Aorta (tissue), 5 donors: ENCODE results near the gene MXRA8. TPM values are rescaled to one million over a fixed set of nuclear protein-coding genes. Genes with fewer than 3 reads are reported as not detected.
A peak's percentile ranks its signal among the peaks of the same experiment; 100 is the strongest.

Source experiments
- ATAC-seq: fragments of 200-7000 bp; cut with Tn5 transposase; one replicate; pipeline ENCODE4 v1.9.1; 2022; ENCODE audit warnings: moderate library complexity; ENCODE audit not compliant: low FRiP score
- DNase-seq, 2 donors: peaks; one replicate each; pipeline ENCODE4 v3.0.0-alpha.2; 2020
- H3K27ac ChIP-seq, 2 donors: one replicate each; pipeline ENCODE4 v1.5.1; 2013; ENCODE audit warnings: low read length in 2 of 2, mild to moderate bottlenecking in 2 of 2, moderate library complexity in 2 of 2, control low read depth in 1 of 2, inconsistent platforms in 1 of 2, low read depth in 1 of 2
- H3K27me3 ChIP-seq, 2 donors: one replicate each; pipeline ENCODE4 v1.6.1; 2013; ENCODE audit warnings: control low read depth in 1 of 2, low read length in 1 of 2, mild to moderate bottlenecking in 1 of 2, moderate library complexity in 1 of 2; ENCODE audit not compliant: insufficient read depth in 2 of 2, control insufficient read depth in 1 of 2
- H3K36me3 ChIP-seq, 2 donors: one replicate each; pipeline ENCODE4 v1.6.1; 2013; ENCODE audit warnings: control low read depth in 1 of 2, low read length in 1 of 2, mild to moderate bottlenecking in 1 of 2; ENCODE audit not compliant: insufficient read depth in 2 of 2, control insufficient read depth in 1 of 2
- H3K4me1 ChIP-seq, 2 donors: one replicate each; pipeline ENCODE4 v1.6.1; 2013; ENCODE audit warnings: low read length in 2 of 2, control low read depth in 1 of 2, mild to moderate bottlenecking in 1 of 2, moderate library complexity in 1 of 2; ENCODE audit not compliant: insufficient read depth in 2 of 2, control insufficient read depth in 1 of 2
- H3K4me3 ChIP-seq, 2 donors: one replicate each; pipeline ENCODE4 v1.5.1; 2013; ENCODE audit warnings: low read length in 2 of 2, control low read depth in 1 of 2, mild to moderate bottlenecking in 1 of 2
- H3K9me3 ChIP-seq: one replicate; pipeline ENCODE4 v1.6.1; 2013; ENCODE audit warnings: mild to moderate bottlenecking, low read length; ENCODE audit not compliant: control insufficient read depth
- WGBS, 2 donors: extraction: QIAGEN DNeasy Blood & Tissue Kit; methylation state at CpG; one replicate each; pipeline ENCODE4 v1.1.7; 2013; 5-methylcytosine and 5-hydroxymethylcytosine counted together
- intact Hi-C, 2 donors: fragments of 100-400 bp; cut with DNase I; formaldehyde crosslinking; loops; one replicate each; pipeline versions ENCODE4 v1.14.2 to v1.15.0; 2022
- polyA plus RNA-seq, 2 donors: library from polyadenylated mRNA; stranded (reverse); fragments of 200-250 nt; gene quantifications; one replicate each; pipeline ENCODE4 v1.2.3, GENCODE V29; 2013
- total RNA-seq, 2 donors: library from RNA; stranded (reverse); fragmentation: NEBNext Ultra II Directional; extraction: Animal tissue kit (Norgen Biotek cat#: 25700); gene quantifications; one replicate each; pipeline ENCODE4 v1.2.1, GENCODE V29; 2021
- donor health status: healthy with polysubstance abuse.
- donor health status: Bipolar disorder and iron deficiency.
- donor health status: DM: no; HTN: no; CAD: no.
- donor health status: DM: no; HTN: no; CAD: no.
- donor health status: DM: yes; HTN: yes; CAD: no.

The MXRA8 gene
- total and polyA plus RNA-seq, 4 donors = 52.3 to 364 (median 163) TPM

- Histone ChIP-seq H3K36me3 (no peaks in the 10 kb centered on the region), H3K27ac (no peak overlapping the region), H3K4me3 (peak overlapping the region; percentile 82 to 85), H3K9me3 (no peaks in the 10 kb centered on the region), H3K27me3 (no peaks in the 10 kb centered on the region), H3K4me1 (no peaks in the 10 kb centered on the region)
- ATAC-seq (no peak), DNase-seq (no peak)
- intact Hi-C loops = loop anchor here in 1 of 2 donors (2.0 kb wide), 1 partner anchor 25 kb away; no protein-coding TSS in a partner anchor
- WGBS, 2 donors = 11 to 13% methylated on average over 26 of the region's 26 CpGs
Measured at GRCh38 chr1:1347663-1348419, 10.5 kb downstream of the MXRA8 start.

GRCh38 chr1:1347026-1347595 is 11.2 kb downstream of the MXRA8 start:
- intact Hi-C loops = no loop called here
- Histone ChIP-seq H3K27ac (no peak overlapping the region), H3K27me3 (no peaks in the 10 kb centered on the region), H3K4me1 (no peaks in the 10 kb centered on the region), H3K36me3 (no peaks in the 10 kb centered on the region), H3K9me3 (no peaks in the 10 kb centered on the region), H3K4me3 (no peak overlapping the region)
- DNase-seq (no peak), ATAC-seq (no peak)
- WGBS, 2 donors = 78 to 82% methylated on average over 10 of the region's 10 CpGs

GRCh38 chr1:1346501-1346890 is 11.9 kb downstream of the MXRA8 start:
- no peak overlapping the region for H3K4me3 ChIP-seq
- ATAC-seq (no peak), DNase-seq (no peak)
- intact Hi-C loops = no loop called here
- H3K27ac ChIP-seq = no peak overlapping the region
- H3K27me3 ChIP-seq = no peaks in the 10 kb centered on the region
- 87 to 92% methylated on average over 10 of the region's 10 CpGs for WGBS, 2 donors
- no peaks in the 10 kb centered on the region for H3K9me3 ChIP-seq
- no peaks in the 10 kb centered on the region for H3K4me1 ChIP-seq
- peaks cover 0 to 4% of the 10 kb centered on the region in 2 donors for H3K36me3 ChIP-seq

DNA sequence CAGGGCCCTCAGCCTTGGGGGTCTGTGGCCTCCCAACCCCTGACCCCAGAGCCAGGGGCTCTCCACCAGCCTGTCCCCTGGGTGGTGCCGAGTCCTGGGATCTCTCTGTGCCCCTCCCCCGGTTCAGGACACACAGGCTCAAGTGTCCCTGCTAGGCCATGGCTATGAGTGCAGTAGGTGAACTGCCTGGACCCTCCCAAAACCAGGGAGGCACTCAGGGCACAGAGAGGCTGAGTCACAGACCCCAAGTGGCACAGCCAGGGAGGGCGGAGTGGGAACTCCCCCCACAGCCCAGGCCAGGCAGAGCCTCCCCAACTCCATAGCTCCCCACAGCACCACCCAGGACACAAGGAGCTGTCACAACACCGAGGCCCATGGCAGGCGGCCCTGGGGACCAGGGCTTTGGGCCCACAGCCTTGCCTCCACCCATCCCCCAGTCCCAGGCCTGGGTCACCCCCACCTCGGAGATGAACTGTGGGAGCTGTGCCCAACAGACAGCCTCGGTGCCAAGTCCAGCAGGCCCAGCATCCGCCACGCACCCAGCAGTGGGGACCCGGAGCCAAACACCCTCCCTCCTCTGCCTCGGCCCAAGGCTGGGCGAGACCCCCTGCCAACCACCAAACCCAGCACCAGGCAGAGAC is 12.4 kb downstream of the MXRA8 start:
- H3K9me3 ChIP-seq = no peaks in the 10 kb centered on the region
- H3K4me1 ChIP-seq = no peaks in the 10 kb centered on the region
- no peak overlapping the region for H3K4me3 ChIP-seq
- DNase-seq (no peak), ATAC-seq (no peak)
- peaks cover 0 to 4% of the 10 kb centered on the region in 2 donors for H3K36me3 ChIP-seq
- H3K27ac ChIP-seq = no peak overlapping the region
- 26 to 41% methylated on average over 11 to 12 of the region's 12 CpGs for WGBS, 2 donors
- no peaks in the 10 kb centered on the region for H3K27me3 ChIP-seq
- intact Hi-C loops = no loop called here

DNA sequence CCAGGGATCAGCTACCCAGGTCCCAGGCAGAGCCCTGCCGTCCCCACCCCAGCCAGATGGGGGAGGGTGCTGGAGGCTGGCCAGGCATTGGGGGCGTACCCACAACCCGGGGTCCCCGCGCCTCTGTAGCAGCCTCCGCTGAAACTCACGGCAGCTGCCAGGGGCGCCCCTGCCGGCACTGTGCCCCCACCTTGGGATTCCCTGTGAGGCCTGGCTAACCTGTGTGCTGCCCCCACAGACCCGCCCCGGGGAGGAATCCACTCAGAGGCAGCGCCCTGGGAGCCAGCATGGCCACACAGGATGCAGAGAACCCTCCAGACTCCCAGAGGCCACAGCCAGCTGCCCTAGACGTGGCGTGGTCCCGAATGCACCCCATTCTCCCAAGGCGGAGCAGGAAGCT is 13.0 kb downstream of the MXRA8 start:
- WGBS, 2 donors = 78 to 79% methylated on average over 16 of the region's 16 CpGs
- intact Hi-C loops = no loop called here
- ATAC-seq = no peak

DNA sequence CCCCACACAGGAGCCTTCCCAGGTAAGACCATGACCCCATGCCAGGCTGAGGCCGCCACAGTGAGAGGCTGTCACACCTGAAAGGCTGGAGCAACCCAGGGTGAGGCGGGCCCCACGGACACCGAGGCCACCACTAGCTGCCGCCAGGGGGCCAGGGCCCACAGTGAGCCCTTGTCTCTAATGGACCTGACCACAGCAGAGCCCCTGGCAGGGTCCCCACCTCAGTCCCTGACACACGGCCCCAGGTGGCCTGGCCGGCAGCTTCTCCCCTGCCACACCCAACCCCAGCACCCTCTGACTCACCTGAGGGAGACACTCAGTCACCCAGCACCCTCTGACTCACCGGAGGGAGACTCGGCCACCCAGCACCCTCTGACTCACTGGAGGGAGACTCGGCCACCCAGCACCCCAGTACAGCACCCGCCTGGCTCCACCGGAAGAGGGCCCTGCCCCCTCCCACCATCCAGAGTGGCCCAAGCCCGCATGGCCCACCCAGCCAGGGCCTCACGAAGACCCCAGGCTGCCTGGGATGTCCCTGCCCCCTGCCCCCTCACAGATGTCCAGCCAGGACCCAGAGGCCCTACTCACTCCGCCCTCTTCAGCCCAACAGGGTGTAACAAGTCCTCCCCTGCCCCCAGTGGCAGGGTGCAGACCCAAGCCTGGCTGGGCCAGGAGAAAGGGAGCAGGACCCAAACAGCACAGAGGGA is 13.5 kb downstream of the MXRA8 start:
- intact Hi-C loops = no loop called here
- Histone ChIP-seq H3K4me3 (no peak overlapping the region), H3K9me3 (no peaks in the 10 kb centered on the region), H3K27ac (no peak overlapping the region), H3K36me3 (peaks cover 0 to 4% of the 10 kb centered on the region in 2 donors), H3K27me3 (no peaks in the 10 kb centered on the region), H3K4me1 (no peaks in the 10 kb centered on the region)
- no peak for DNase-seq
- 67 to 75% methylated on average over 14 to 15 of the region's 15 CpGs for WGBS, 2 donors
- no peak for ATAC-seq

More for the DNA sequence above, 13.0 kb downstream of the MXRA8 start:
- H3K27ac ChIP-seq = no peak overlapping the region
- DNase-seq = no peak
- H3K4me3 ChIP-seq = no peak overlapping the region
- H3K27me3 ChIP-seq = no peaks in the 10 kb centered on the region
- no peaks in the 10 kb centered on the region for H3K9me3 ChIP-seq
- no peaks in the 10 kb centered on the region for H3K4me1 ChIP-seq
- peaks cover 0 to 4% of the 10 kb centered on the region in 2 donors for H3K36me3 ChIP-seq

GRCh38 chr1:1343811-1344421 is 14.4 kb downstream of the MXRA8 start:
- no peaks in the 10 kb centered on the region for H3K9me3 ChIP-seq
- intact Hi-C loops = no loop called here
- H3K4me3 ChIP-seq = no peak overlapping the region
- 81 to 87% methylated on average over 24 of the region's 24 CpGs for WGBS, 2 donors
- ATAC-seq = no peak
- no peak for DNase-seq
- H3K27ac ChIP-seq = no peak overlapping the region
- H3K4me1 ChIP-seq = no peaks in the 10 kb centered on the region
- H3K27me3 ChIP-seq = no peaks in the 10 kb centered on the region
- peaks cover 0 to 4% of the 10 kb centered on the region in 2 donors for H3K36me3 ChIP-seq

GRCh38 chr1:1342584-1343115 is 15.7 kb downstream of the MXRA8 start:
- no peak for ATAC-seq
- peaks cover 0 to 4% of the 10 kb centered on the region in 2 donors for H3K36me3 ChIP-seq

More at GRCh38 chr1:1342584-1343115, 15.7 kb downstream of the MXRA8 start:
- Histone ChIP-seq H3K27ac (no peak overlapping the region), H3K4me1 (no peaks in the 10 kb centered on the region), H3K9me3 (no peaks in the 10 kb centered on the region), H3K27me3 (no peaks in the 10 kb centered on the region), H3K4me3 (no peak overlapping the region)
- 87 to 89% methylated on average over 18 of the region's 18 CpGs for WGBS, 2 donors
- no peak for DNase-seq
- intact Hi-C loops = no loop called here
